Mucosa of descending colon (tissue), 3 donors: ENCODE data around the gene SLC49A3. TPM values are rescaled to one million over a fixed set of nuclear protein-coding genes. Genes with fewer than 3 reads are reported as not detected.

Experiments
- ATAC-seq: fragments of 200-7000 bp; cut with Tn5 transposase; one replicate; pipeline ENCODE4 v1.9.1; 2020; ENCODE audit warnings: mild to moderate bottlenecking, moderate library complexity
- DNase-seq, 3 donors: peaks; one replicate each; pipeline ENCODE4 v3.0.0-alpha.2; 2020
- H3K36me3 ChIP-seq: fragments of 200-600 bp; one replicate; pipeline ENCODE4 v1.8.0; 2021; ENCODE audit warnings: low read depth, mild to moderate bottlenecking
- H3K4me1 ChIP-seq: fragments of 200-600 bp; one replicate; pipeline ENCODE4 v1.8.0; 2021; ENCODE audit warnings: low read depth, mild to moderate bottlenecking
- H3K4me3 ChIP-seq: fragments of 200-600 bp; one replicate; pipeline ENCODE4 v1.8.0; 2021; ENCODE audit warnings: mild to moderate bottlenecking
- H3K9me3 ChIP-seq: fragments of 200-600 bp; one replicate; pipeline ENCODE4 v1.8.0; 2021; ENCODE audit warnings: mild to moderate bottlenecking
- CTCF ChIP-seq: fragments of 200-600 bp; IDR thresholded peaks from one replicate; pipeline ENCODE4 v1.8.0; 2022; ENCODE audit warnings: antibody characterized with exemption, mild to moderate bottlenecking
- intact Hi-C, 2 donors: fragments of 100-400 bp; cut with DNase I in 1 of 2; cut with micrococcal nuclease in 1 of 2; formaldehyde crosslinking; loops; one replicate each; pipeline versions ENCODE4 v1.11.0 to v1.11.1; 2022; cut with DNase I, micrococcal nuclease
- total RNA-seq, 3 donors: library from RNA; stranded (reverse); fragmentation: NEBNext Ultra II Directional in 2 of 3; extraction: Animal tissue kit (Norgen Biotek cat#: 25700) in 2 of 3; gene quantifications; one replicate each; pipeline versions ENCODE4 v1.2.1 to v1.2.4, GENCODE V29; 2021 to 2023
- donor health status: DM: no; HTN: no; CAD: no; lungs with moderate emphysema.
- donor health status: DM: no; HTN: no; CAD: no.
- donor health status: DM: no; HTN: yes; CAD: no.

Gene SLC49A3
- total RNA-seq, 3 donors from 2014 or later, result 9.9 to 14.1 (median 11.5) TPM

DNA sequence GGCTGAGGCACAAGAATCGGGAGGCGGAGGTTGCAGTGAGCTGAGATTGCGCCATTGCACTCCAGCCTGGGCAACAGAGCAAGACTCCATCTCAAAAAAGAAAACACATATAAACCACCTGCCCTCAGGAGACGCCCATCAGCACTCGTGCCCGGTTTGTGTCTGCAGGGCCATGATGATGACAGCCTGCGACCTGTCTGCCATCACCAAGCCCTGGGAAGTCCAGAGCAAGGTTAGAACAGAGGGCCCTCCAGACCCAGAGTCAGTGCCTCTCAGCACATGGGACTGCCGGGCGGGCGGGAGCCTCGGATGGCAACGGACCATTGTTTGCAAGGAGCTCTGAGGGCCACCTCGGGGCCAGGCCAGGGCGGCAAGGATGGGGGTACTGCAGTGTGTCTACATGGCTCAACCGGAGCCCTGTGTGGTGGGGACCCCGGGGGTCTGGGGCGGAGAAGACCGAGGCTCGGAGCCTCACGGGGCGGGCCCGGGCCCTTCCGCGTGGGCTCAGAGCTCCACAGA, 24.2 kb downstream of the SLC49A3 start:
- no peaks in the 10 kb centered on the region for H3K9me3 ChIP-seq
- H3K4me3 ChIP-seq, result no peak overlapping the region
- intact Hi-C loops, result no loop called here
- H3K4me1 ChIP-seq, result peaks cover 3% of the 10 kb centered on the region
- DNase-seq (peak in 2 of 3 donors; percentile 20 to 51), ATAC-seq (no peak)
- TF ChIP-seq CTCF, result no peak
- H3K36me3 ChIP-seq, result no peaks in the 10 kb centered on the region

GRCh38 chr4:663438-664428, 25.2 kb downstream of the SLC49A3 start:
- peak overlapping the region; percentile 28 for H3K4me3 ChIP-seq
- H3K9me3 ChIP-seq, result no peaks in the 10 kb centered on the region
- peaks cover 3% of the 10 kb centered on the region for H3K4me1 ChIP-seq
- intact Hi-C loops, result no loop called here
- no peaks in the 10 kb centered on the region for H3K36me3 ChIP-seq
- peak; percentile 67 for ATAC-seq
- no peak for TF ChIP-seq CTCF
- peak; percentile 66 to 81 (median 73) for DNase-seq

DNA sequence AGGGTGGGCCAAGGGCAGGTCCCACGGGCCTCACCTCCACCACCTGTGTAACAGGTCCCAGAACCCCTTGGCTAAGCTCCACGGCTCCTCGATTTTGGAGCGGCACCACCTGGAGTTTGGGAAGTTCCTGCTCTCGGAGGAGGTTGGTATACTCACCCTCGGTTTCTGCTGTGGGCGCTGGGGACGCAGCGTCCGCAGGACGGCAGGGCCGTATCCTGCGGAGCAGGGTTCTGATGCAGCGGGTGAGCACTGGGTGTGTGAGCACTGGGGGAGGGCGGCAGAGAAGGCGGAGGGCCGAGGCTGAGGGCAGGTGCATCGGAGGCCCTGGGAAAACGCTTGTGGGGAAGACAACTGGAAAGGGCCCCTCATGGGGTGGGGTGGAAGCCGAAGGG, 25.9 kb downstream of the SLC49A3 start:
- peak in 1 of 3 donors; percentile 29 for DNase-seq
- ATAC-seq, result no peak

DNA sequence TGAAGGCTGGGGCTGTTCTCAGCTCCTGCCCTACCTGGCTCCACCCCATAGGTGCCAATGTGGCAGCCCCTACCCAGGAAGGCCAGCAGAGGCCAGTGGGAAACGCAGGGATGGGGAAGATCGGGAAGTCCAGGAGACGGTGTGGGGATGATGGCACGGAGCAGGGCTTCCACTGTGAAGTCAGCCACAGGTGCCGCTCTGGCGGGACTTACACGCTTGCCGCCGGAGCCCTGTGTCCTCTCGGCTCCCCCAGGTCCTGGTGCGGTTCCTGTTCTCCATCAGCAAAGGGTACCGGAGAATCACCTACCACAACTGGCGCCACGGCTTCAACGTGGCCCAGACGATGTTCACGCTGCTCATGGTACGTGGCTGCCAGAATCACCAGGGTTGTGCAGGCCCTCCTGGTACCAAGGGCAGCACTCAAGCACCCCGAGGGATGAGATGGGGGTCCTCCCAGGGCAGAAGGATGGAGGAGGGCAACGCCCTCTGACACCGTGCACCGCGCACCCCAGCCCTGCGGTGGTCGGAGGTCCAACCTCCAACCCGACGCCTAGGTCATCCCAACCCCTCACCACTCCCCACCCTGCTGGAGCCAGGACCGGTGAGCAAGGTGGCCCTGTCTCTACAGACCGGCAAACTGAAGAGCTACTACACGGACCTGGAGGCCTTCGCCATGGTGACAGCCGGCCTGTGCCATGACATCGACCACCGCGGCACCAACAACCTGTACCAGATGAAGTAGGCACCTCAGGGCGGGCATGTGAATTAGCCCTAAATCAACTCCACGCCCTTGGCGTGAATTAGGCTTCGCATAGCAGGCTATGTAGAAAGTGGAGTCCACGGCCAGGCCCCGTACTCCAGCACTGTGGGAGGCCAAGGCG, 26.8 kb downstream of the SLC49A3 start:
- Histone ChIP-seq H3K4me3 (no peak overlapping the region), H3K36me3 (no peaks in the 10 kb centered on the region), H3K9me3 (no peaks in the 10 kb centered on the region), H3K4me1 (peaks cover 3% of the 10 kb centered on the region)
- peak in 2 of 3 donors; percentile 17 to 45 for DNase-seq
- ATAC-seq, result no peak
- no peak for TF ChIP-seq CTCF
- intact Hi-C loops, result no loop called here

More for the DNA sequence above, 25.9 kb downstream of the SLC49A3 start:
- Histone ChIP-seq H3K4me1 (peaks cover 3% of the 10 kb centered on the region), H3K9me3 (no peaks in the 10 kb centered on the region), H3K4me3 (no peak overlapping the region), H3K36me3 (no peaks in the 10 kb centered on the region)
- intact Hi-C loops, result no loop called here
- TF ChIP-seq CTCF, result no peak

DNA sequence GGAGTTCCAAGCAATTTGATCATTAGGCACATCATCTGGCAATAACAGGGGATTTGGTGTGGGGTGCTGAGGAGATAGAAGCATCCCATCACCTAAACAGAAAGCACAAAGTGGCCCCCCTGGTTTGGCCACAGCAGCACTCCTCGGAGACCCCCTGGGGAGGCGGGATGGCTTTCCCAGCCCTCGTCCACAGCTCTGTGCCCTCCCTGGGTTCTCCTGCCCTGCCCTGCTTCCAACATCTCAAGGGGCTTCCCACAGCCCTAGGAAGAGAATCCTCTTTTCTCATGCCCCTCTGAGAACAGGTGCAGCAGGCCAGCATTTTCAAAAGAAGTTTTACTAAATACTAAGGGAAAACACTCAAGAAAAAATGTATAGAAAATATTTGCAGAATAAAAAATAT, 27.7 kb downstream of the SLC49A3 start:
- intact Hi-C loops, result no loop called here
- TF ChIP-seq CTCF, result no peak

More for the DNA sequence above, 27.7 kb downstream of the SLC49A3 start:
- Histone ChIP-seq H3K36me3 (no peaks in the 10 kb centered on the region), H3K9me3 (no peaks in the 10 kb centered on the region), H3K4me1 (peaks cover 3% of the 10 kb centered on the region), H3K4me3 (no peak overlapping the region)
- ATAC-seq (no peak), DNase-seq (peak in 1 of 3 donors; percentile 5)
